HepG2 (cell line): ENCODE results near the gene MAOB. TPM values are rescaled to one million over a fixed set of nuclear protein-coding genes. Genes with fewer than 3 reads are reported as not detected.

ENCODE experiments used
- ADNP ChIP-seq: sonication (generic); formaldehyde crosslinking; IDR thresholded peaks from 2 replicates; pipeline ENCODE4 v1.4.0; 2020; ENCODE audit warnings: missing genetic modification reagents
- ATF5 ChIP-seq: sonication (generic); formaldehyde crosslinking; IDR thresholded peaks from 2 replicates; pipeline ENCODE4 v1.4.0; 2020; ENCODE audit warnings: mild to moderate bottlenecking, low read depth, missing genetic modification reagents
- BRCA1 ChIP-seq: sonication (generic); formaldehyde crosslinking; IDR thresholded peaks from 2 replicates; pipeline ENCODE4 v1.4.0; 2020; ENCODE audit warnings: missing genetic modification reagents
- CC2D1A ChIP-seq: sonication (generic); formaldehyde crosslinking; IDR thresholded peaks from 2 replicates; pipeline ENCODE4 v1.8.1; 2023; ENCODE audit warnings: mild to moderate bottlenecking, missing genetic modification reagents
- E2F1 ChIP-seq: sonication (generic); formaldehyde crosslinking; IDR thresholded peaks from 2 replicates; pipeline ENCODE4 v1.5.0; 2020; ENCODE audit warnings: missing genetic modification reagents
- EZH2 ChIP-seq: conservative IDR thresholded peaks from 2 replicates; pipeline ENCODE4 v1.6.1; 2012; ENCODE audit warnings: mild to moderate bottlenecking, low read depth, low read length, moderate library complexity
- GLMP ChIP-seq: sonication (generic); formaldehyde crosslinking; IDR thresholded peaks from 2 replicates; pipeline ENCODE4 v1.9.0; 2021; ENCODE audit warnings: missing genetic modification reagents, mild to moderate bottlenecking, borderline replicate concordance
- JUN ChIP-seq: sonication (generic); formaldehyde crosslinking; IDR thresholded peaks from 2 replicates; pipeline ENCODE4 v1.4.0; 2020; ENCODE audit warnings: mild to moderate bottlenecking, missing genetic modification reagents
- KDM5B ChIP-seq: sonication (generic); formaldehyde crosslinking; IDR thresholded peaks from 2 replicates; pipeline ENCODE4 v1.4.0; 2020; ENCODE audit warnings: missing genetic modification reagents, mild to moderate bottlenecking, borderline replicate concordance
- KDM6A ChIP-seq: IDR thresholded peaks from 2 replicates; pipeline ENCODE4 v1.6.1; 2016; ENCODE audit warnings: low read depth
- NFKB2 ChIP-seq: sonication (generic); formaldehyde crosslinking; IDR thresholded peaks from 2 replicates; pipeline ENCODE4 v1.4.0; 2020; ENCODE audit warnings: missing genetic modification reagents, borderline replicate concordance
- NR2F6 ChIP-seq, 2 experiments: IDR thresholded peaks; 2 replicates each; pipeline ENCODE4 v1.6.1; 2016; ENCODE audit warnings: antibody characterized with exemption in 1 of 2, mild to moderate bottlenecking in 1 of 2
- PITX1 ChIP-seq: sonication (generic); formaldehyde crosslinking; IDR thresholded peaks from 2 replicates; pipeline ENCODE4 v1.5.1; 2020; ENCODE audit warnings: mild to moderate bottlenecking, missing genetic modification reagents
- PLRG1 ChIP-seq: fragments of 450-650 bp; conservative IDR thresholded peaks from 2 replicates; pipeline ENCODE4 v1.6.1; 2016
- RBFOX2 ChIP-seq: fragments of 200-400 bp; formaldehyde crosslinking; IDR thresholded peaks from 2 replicates; pipeline ENCODE4 v1.6.1; 2017; ENCODE audit warnings: low read depth, mild to moderate bottlenecking, low read length
- RBM39 ChIP-seq: fragments of 200-400 bp; formaldehyde crosslinking; IDR thresholded peaks from one replicate; pipeline ENCODE4 v1.6.1; 2018; ENCODE audit warnings: antibody characterized with exemption, mild to moderate bottlenecking, low read depth, low read length; ENCODE audit not compliant: poor library complexity, severe bottlenecking
- SETDB1 ChIP-seq: sonication (generic); formaldehyde crosslinking; IDR thresholded peaks from 2 replicates; pipeline ENCODE4 v1.5.1; 2020; ENCODE audit warnings: missing genetic modification reagents, mild to moderate bottlenecking, borderline replicate concordance
- TAF1 ChIP-seq: sonication (generic); formaldehyde crosslinking; IDR thresholded peaks from 2 replicates; pipeline ENCODE4 v1.4.0; 2020; ENCODE audit warnings: missing genetic modification reagents
- TCF7 ChIP-seq: sonication (generic); IDR thresholded peaks from 2 replicates; pipeline ENCODE4 v1.6.1; 2016; ENCODE audit warnings: antibody characterized with exemption, low read depth
- ZBTB44 ChIP-seq: sonication (generic); formaldehyde crosslinking; IDR thresholded peaks from 2 replicates; pipeline ENCODE4 v1.4.0; 2020; ENCODE audit warnings: missing genetic modification reagents
- ZC3H4 ChIP-seq: sonication (generic); formaldehyde crosslinking; IDR thresholded peaks from 2 replicates; pipeline ENCODE4 v1.4.0; 2020; ENCODE audit warnings: missing genetic modification reagents, borderline replicate concordance
- ZFP36 ChIP-seq: fragments of 150-350 bp; IDR thresholded peaks from 2 replicates; pipeline ENCODE4 v1.6.1; 2018; ENCODE audit warnings: borderline replicate concordance, low read length, low read depth; ENCODE audit not compliant: partially characterized antibody
- ZGPAT ChIP-seq: IDR thresholded peaks from 2 replicates; pipeline ENCODE4 v1.6.1; 2016; ENCODE audit warnings: mild to moderate bottlenecking
- ZMYM2 ChIP-seq: sonication (generic); formaldehyde crosslinking; IDR thresholded peaks from 2 replicates; pipeline ENCODE4 v1.8.0; 2022; ENCODE audit warnings: mild to moderate bottlenecking, missing genetic modification reagents
- ZNF260 ChIP-seq: sonication (generic); formaldehyde crosslinking; IDR thresholded peaks from 2 replicates; pipeline ENCODE4 v1.4.0; 2020; ENCODE audit warnings: missing genetic modification reagents, low read depth, mild to moderate bottlenecking, borderline replicate concordance
- ZNF30 ChIP-seq: sonication (generic); formaldehyde crosslinking; IDR thresholded peaks from 2 replicates; pipeline ENCODE4 v1.5.0; 2020; ENCODE audit warnings: mild to moderate bottlenecking, missing genetic modification reagents
- ZNF75D ChIP-seq: sonication (generic); formaldehyde crosslinking; IDR thresholded peaks from 2 replicates; pipeline ENCODE4 v1.8.1; 2023; ENCODE audit warnings: missing genetic modification reagents, mild to moderate bottlenecking, borderline replicate concordance
- polyA plus RNA-seq, 8 experiments: library from polyadenylated mRNA; depleted of rRNA in 3 of 8; stranded (reverse) in 7 of 8; unstranded in 1 of 8; fragments of >200 nt; fragmentation: Illumina TruSeq in 4 of 8; extraction: Trizol in 4 of 8; gene quantifications; 2 replicates each; pipeline versions ENCODE4 v1.2.1 to v1.2.3, GENCODE V29; 2011 to 2016; ENCODE audit warnings: low read depth in 4 of 8, missing spikeins in 1 of 8, mixed read lengths in 1 of 8; ENCODE audit not compliant: insufficient read depth in 1 of 8
- total RNA-seq, 5 experiments: library from RNA; depleted of rRNA; stranded (reverse); fragments of >200 nt; fragmentation: Illumina TruSeq; extraction: Trizol; gene quantifications; 2 replicates each; pipeline ENCODE4 v1.2.3, GENCODE V29; 2016; ENCODE audit warnings: low read depth in 1 of 5

MAOB gene
- total and polyA plus RNA-seq, 2 of the 13 experiments (the other 11 are each of a cell fraction or from before 2014, with no cell fraction given) = 11.0 to 19.0 TPM

GRCh38 chrX:43882294-43882681, at the start of gene MAOB (continued):
- TF ChIP-seq E2F1 (CRISPR knock-in tag) (no peak), NR2F6 (IDR thresholded peaks at IDR 0.05) (peak; percentile 59), NR2F6 (CRISPR knock-in tag; IDR thresholded peaks at IDR 0.05) (peak; percentile 69; the same call in 1 of the 2 replicates), PLRG1 (no peak), TCF7 (peak; percentile 71; the same call in 1 of the 2 replicates), ZMYM2 (CRISPR knock-in tag) (no peak), KDM5B (CRISPR knock-in tag) (no peak; the same call in 1 of the 2 replicates), ZC3H4 (CRISPR knock-in tag) (no peak), ATF5 (CRISPR knock-in tag) (no peak), ZBTB44 (no peak), CC2D1A (no peak), EZH2 (no peak), SETDB1 (CRISPR knock-in tag) (no peak), GLMP (no peak), RBFOX2 (peak; percentile 86), KDM6A (no peak), PITX1 (CRISPR knock-in tag) (no peak), ZNF30 (CRISPR knock-in tag) (no peak), ZNF260 (no peak), NFKB2 (CRISPR knock-in tag) (no peak; the same call in 1 of the 2 replicates), JUN (no peak), RBM39 (no peak), ZFP36 (no peak), ZNF75D (CRISPR knock-in tag) (no peak), ADNP (CRISPR knock-in tag) (no peak), TAF1 (CRISPR knock-in tag) (peak; percentile 47; the same call in 1 of the 2 replicates), ZGPAT (no peak), BRCA1 (CRISPR knock-in tag) (no peak)
